ENCODE measurements around the gene SRD5A1.

The SRD5A1 gene

GRCh38 chr5:6678385-6678784 is 45.1 kb downstream of the SRD5A1 start:
- no peak for FAIRE-seq
- no peak for DNase-seq (ENCODE audit: extremely low spot score, insufficient read length, low read depth)

GRCh38 chr5:6680922-6681321 is 47.7 kb downstream of the SRD5A1 start:
- FAIRE-seq, result no peak

DNA sequence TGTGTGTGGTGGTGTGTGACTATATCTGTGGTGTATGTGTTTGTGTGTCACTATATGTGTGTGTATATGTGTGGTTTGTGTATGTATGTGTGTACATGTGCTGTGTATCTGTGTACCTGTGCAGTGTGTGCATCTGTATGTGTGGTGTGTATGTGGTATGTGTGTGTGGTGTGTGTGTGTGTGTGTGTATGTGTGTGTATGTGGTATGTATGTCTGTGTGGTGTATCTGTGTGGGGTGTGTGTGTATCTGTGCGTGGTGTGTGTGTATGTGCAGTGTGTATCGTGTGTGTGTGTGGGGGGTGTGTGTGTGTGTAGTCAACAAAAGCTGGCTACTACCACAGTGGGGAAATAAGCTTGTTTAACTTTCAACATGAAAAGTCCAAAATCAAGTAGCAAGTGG is 48.4 kb downstream of the SRD5A1 start:
- no peak for FAIRE-seq
- DNase-seq (ENCODE audit: extremely low spot score, insufficient read length, low read depth), result no peak

More at GRCh38 chr5:6680922-6681321, 47.7 kb downstream of the SRD5A1 start:
- DNase-seq (ENCODE audit: extremely low spot score, insufficient read length, low read depth), result no peak

GRCh38 chr5:6682239-6682638 is 49.0 kb downstream of the SRD5A1 start:
- FAIRE-seq (no peak), DNase-seq (ENCODE audit: extremely low spot score, insufficient read length, low read depth) (no peak)

GRCh38 chr5:6683241-6683640 is 50.0 kb downstream of the SRD5A1 start:
- no peak for FAIRE-seq
- DNase-seq (ENCODE audit: extremely low spot score, insufficient read length, low read depth), result no peak

- DNase-seq (ENCODE audit: extremely low spot score, insufficient read length, low read depth) (no peak), FAIRE-seq (no peak)
These were observed 50.8 kb downstream of the SRD5A1 start for GRCh38 chr5:6684075-6684474.

GRCh38 chr5:6686501-6686900 is 53.3 kb downstream of the SRD5A1 start:
- FAIRE-seq, result no peak
- DNase-seq (ENCODE audit: extremely low spot score, insufficient read length, low read depth), result no peak

GRCh38 chr5:6686915-6687409 is 53.7 kb downstream of the SRD5A1 start:
- no peak for FAIRE-seq
- DNase-seq (ENCODE audit: extremely low spot score, insufficient read length, low read depth), result no peak

GRCh38 chr5:6687505-6687904 is 54.3 kb downstream of the SRD5A1 start:
- DNase-seq (ENCODE audit: extremely low spot score, insufficient read length, low read depth) (no peak), FAIRE-seq (no peak)

DNA sequence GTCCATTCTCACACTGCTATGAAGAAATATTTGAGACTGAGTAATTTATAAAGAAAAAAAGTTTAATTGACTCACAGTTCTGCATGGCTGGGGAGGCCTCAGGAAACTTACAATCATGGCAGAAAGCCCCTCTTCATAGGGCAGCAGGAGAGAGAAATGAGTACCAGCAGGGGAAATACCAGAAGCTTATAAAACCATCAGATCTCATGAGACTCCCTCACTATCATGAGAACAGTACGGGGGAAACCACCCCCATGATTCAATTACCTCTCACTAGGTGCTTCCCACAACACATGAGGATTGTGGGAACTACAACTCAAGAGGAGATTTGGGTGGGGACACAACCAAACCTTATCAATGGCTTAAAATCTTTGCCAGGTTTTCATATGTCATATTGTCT is 59.7 kb downstream of the SRD5A1 start:
- no peak for DNase-seq (ENCODE audit: extremely low spot score, insufficient read length, low read depth)
- no peak for FAIRE-seq

DNA sequence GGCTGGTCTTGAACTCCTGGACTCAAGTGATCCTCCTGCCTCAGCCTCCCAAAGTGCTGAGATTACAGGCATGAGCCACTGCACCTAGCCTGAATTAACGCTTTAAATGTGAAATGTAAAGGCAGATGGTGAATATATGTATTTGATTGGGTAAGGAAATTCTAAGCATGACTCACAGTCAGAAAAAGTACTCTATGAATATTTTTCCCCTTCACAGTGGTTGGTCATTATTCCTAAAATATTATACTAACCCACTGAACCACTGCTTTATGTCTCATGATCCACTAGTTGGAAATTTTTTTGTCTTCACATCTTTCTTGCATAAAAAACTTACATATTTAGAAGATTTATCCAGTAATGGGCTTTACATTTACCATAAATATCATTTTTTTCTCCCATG is 65.5 kb downstream of the SRD5A1 start:
- FAIRE-seq (no peak), DNase-seq (ENCODE audit: extremely low spot score, insufficient read length, low read depth) (no peak)

GRCh38 chr5:6699357-6699756 is 66.1 kb downstream of the SRD5A1 start:
- no peak for FAIRE-seq
- DNase-seq (ENCODE audit: extremely low spot score, insufficient read length, low read depth), result no peak

DNA sequence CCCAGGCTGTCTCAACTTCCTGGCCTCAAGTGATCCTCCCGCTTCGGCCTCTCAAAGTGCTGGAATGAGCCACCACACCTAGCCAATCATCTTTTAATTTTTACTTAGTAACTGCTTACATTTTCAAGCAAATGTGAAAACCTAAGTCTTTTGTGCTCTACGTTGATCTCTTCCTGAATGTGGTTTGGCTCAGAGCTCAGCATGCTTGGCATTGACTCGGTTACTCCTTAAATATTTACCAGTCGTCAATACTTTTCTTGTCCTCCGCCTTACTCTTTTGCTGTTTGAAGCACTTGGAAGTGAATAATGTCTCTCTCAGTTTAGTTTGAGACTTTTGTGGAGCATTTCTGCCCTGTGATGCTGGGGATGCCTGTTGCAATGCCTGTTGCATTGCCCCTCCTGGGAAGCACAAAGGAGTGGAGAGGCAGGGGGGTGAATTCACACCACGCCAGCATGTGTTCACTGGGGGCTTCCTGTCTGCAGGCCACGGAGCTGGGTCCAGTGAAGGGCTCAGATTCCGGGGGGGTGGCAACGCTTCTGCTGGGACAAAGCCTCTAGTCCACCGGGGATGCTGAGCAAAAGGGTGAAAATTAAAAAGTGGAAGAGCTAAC is 66.9 kb downstream of the SRD5A1 start:
- no peak for FAIRE-seq
- DNase-seq (ENCODE audit: extremely low spot score, insufficient read length, low read depth), result no peak

- DNase-seq (ENCODE audit: extremely low spot score, insufficient read length, low read depth), result no peak
- FAIRE-seq, result no peak
These were observed 67.6 kb downstream of the SRD5A1 start for GRCh38 chr5:6700685-6701355.

- no peak for DNase-seq (ENCODE audit: extremely low spot score, insufficient read length, low read depth)
These were observed 68.3 kb downstream of the SRD5A1 start for GRCh38 chr5:6701491-6701890.

DNA sequence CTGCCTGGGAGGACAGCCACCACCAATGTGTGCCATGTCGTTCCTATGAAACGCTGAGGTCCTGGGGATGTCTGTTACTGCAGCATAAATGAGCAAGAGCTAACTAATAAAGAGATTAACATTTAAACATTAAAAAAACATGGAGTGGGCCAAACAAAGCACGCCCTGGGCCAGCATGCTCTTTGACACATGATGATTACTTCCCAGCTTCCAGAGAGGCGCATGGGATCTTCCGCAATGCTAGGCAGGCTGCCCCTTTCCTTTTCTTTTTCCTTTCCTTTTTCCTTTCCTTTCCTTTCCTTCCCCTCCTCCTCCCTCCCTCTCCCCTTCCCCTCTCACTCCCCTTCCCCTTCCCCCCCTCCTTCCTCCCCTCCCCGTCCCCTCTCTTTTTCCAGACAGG is 69.4 kb downstream of the SRD5A1 start:
- DNase-seq (ENCODE audit: extremely low spot score, insufficient read length, low read depth), result no peak
- no peak for FAIRE-seq

More at GRCh38 chr5:6701491-6701890, 68.3 kb downstream of the SRD5A1 start:
- FAIRE-seq, result no peak

- DNase-seq (ENCODE audit: extremely low spot score, insufficient read length, low read depth) (no peak), FAIRE-seq (no peak)
These were observed 70.6 kb downstream of the SRD5A1 start for GRCh38 chr5:6703806-6704205.

DNA sequence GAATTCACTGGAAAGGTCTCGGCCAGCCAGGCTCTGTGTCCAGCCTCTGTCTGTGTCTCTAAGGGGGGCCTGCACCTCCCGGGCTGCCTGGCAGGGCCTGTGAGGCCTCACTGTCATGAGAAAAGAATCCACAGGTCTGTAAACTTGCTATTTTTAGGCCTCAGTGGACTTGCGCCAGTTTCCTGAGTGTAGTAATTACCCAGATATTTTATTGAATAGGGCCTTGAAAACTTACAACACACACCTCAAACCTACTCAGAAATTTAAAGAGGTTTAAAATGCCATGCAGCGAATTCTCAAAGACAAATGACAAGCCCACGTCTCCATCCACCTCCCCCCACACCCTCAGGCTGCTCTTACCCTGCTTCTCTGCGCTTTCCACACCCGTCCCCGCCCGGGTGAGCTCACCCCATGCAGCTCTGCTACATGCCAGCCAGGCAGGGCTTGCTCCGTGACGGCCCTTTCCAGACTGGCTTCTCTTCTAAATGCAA is 71.2 kb downstream of the SRD5A1 start:
- FAIRE-seq (no peak), DNase-seq (ENCODE audit: extremely low spot score, insufficient read length, low read depth) (no peak)

DNA sequence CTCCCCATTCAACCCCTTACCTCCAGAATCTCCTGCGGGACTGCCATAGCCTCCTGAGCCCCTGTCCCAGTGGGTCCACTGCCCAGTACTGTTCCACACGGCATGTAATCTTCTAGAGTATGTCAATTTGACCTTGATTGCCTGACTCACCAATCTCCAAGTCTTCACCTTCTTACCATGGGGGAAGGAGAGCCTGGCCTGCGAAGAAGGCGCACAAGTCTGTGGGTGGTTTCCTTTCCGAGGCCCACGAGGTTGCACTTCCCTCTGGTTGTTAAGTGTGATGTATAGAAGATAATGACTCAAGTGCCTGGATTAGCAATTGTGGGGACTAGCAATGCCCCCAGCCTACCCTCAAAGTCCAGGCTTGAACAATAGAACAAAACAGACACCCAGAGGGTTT is 71.8 kb downstream of the SRD5A1 start:
- no peak for DNase-seq (ENCODE audit: extremely low spot score, insufficient read length, low read depth)
- no peak for FAIRE-seq

GRCh38 chr5:6705959-6706358 is 72.7 kb downstream of the SRD5A1 start:
- no peak for DNase-seq (ENCODE audit: extremely low spot score, insufficient read length, low read depth)
- FAIRE-seq, result no peak

GRCh38 chr5:6707852-6708251 is 74.6 kb downstream of the SRD5A1 start:
- no peak for FAIRE-seq
- DNase-seq (ENCODE audit: extremely low spot score, insufficient read length, low read depth), result no peak

DNA sequence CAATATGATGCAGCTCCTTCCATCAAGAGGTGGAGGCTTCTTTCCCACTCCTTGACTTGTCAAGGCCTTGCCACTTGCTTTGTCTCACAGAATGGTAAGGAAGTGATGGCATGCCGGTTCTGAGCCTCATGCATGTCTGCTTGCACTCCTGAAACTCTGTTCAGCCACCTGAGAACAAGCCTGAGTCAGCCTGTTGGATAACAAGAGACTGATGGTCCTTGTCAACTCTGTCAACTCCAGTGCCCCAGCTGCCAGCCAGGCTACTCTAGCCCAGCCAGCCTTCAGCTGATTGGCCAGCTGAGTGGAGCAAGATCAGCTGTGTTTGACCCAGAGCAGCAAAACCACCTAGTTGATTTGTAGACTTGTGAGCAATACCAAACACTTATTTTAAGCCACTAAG is 75.6 kb downstream of the SRD5A1 start:
- DNase-seq (ENCODE audit: extremely low spot score, insufficient read length, low read depth), result no peak
- FAIRE-seq, result no peak

Measured in GM18507 (cell line).